Testis (tissue), 3 donors: ENCODE data around the gene INCENP. TPM values are rescaled to one million over a fixed set of nuclear protein-coding genes. Genes with fewer than 3 reads are reported as not detected.
"Not testable (repeated sequence)": the region's sequence is repeated elsewhere in the genome, so short reads cannot be mapped to it uniquely, and the experiment has no call there.

Experiments used
- DNase-seq: peaks from one replicate; pipeline ENCODE4 v3.0.0-alpha.2; 2019
- H3K27ac ChIP-seq, 2 donors: fragments of 200-600 bp; sonication (generic); one replicate each; pipeline ENCODE4 v1.5.1; 2019
- H3K27me3 ChIP-seq: fragments of 200-600 bp; sonication (generic); one replicate; pipeline ENCODE4 v1.5.1; 2019
- H3K36me3 ChIP-seq: fragments of 200-600 bp; sonication (generic); one replicate; pipeline ENCODE4 v1.5.1; 2017; ENCODE audit warnings: low read depth; ENCODE audit errors: missing control alignments
- H3K4me1 ChIP-seq: fragments of 200-600 bp; sonication (generic); one replicate; pipeline ENCODE4 v1.5.1; 2019
- H3K4me3 ChIP-seq, 2 donors: fragments of 200-600 bp; sonication (generic); one replicate each; pipeline ENCODE4 v1.5.1; 2017 to 2019
- H3K9me3 ChIP-seq: fragments of 200-600 bp; sonication (generic); one replicate; pipeline ENCODE4 v1.5.1; 2017
- CTCF ChIP-seq, 3 experiments: fragments of 450-650 bp in 2 of 3; fragments of 200-600 bp in 1 of 3; sonication (generic) in 1 of 3; IDR thresholded peaks; one replicate each; pipeline ENCODE4 v1.5.1; 2016 to 2019; ENCODE audit warnings: antibody characterized with exemption in 3 of 3, mild to moderate bottlenecking in 2 of 3, moderate library complexity in 1 of 3
- POLR2A ChIP-seq: fragments of 450-650 bp; IDR thresholded peaks from one replicate; pipeline ENCODE4 v1.6.1; 2017; ENCODE audit warnings: antibody characterized with exemption, mild to moderate bottlenecking, moderate library complexity
- WGBS, 2 donors: methylation state at CpG; one replicate each; pipeline ENCODE4 v1.1.5; 2018; 5-methylcytosine and 5-hydroxymethylcytosine counted together
- intact Hi-C: fragments of 100-400 bp; cut with DNase I; formaldehyde crosslinking; loops from one replicate; pipeline ENCODE4 v1.15.1; 2023; ENCODE audit warnings: low total_unique reads
- polyA plus RNA-seq: library from polyadenylated mRNA; stranded (reverse); fragments of 350-450 nt; fragmentation: Illumina TruSeq; extraction: RNeasy Lipid Tissue Mini Kit (QIAGEN cat#74804); gene quantifications from one replicate; pipeline ENCODE4 v1.2.3, GENCODE V29; 2014; ENCODE audit warnings: low read depth, low replicate concordance; ENCODE audit not compliant: insufficient read depth
- total RNA-seq, 2 donors: library from RNA; depleted of rRNA; stranded (reverse); fragments of >200 nt; gene quantifications; one replicate each; pipeline ENCODE4 v1.2.3, GENCODE V29; 2016

Gene INCENP
- total and polyA plus RNA-seq, 3 donors from 2014 or later, result 25.0 to 46.6 (median 42.0) TPM

GRCh38 chr11:62195945-62196344 lies 72.1 kb downstream of the INCENP start:
- Histone ChIP-seq H3K4me3 (no peak overlapping the region), H3K4me1 (no peaks in the 10 kb centered on the region), H3K9me3 (no peaks in the 10 kb centered on the region), H3K27ac (no peak overlapping the region), H3K27me3 (no peaks in the 10 kb centered on the region), H3K36me3 (no peaks in the 10 kb centered on the region)
- TF ChIP-seq POLR2A (no peak), CTCF (IDR thresholded peaks at IDR 0.05) (no peak)
- intact Hi-C loops, result no loop called here
- no peak for DNase-seq
- WGBS, 2 donors, result 59 to 76% methylated on average over 7 of the region's 7 CpGs

GRCh38 chr11:62197400-62197799 lies 73.6 kb downstream of the INCENP start:
- H3K9me3 ChIP-seq, H3K4me1 ChIP-seq, H3K27ac ChIP-seq, H3K36me3 ChIP-seq, DNase-seq, H3K4me3 ChIP-seq, intact Hi-C loops, H3K27me3 ChIP-seq: not testable (repeated sequence)
- 87 to 96% methylated on average over 2 of the region's 2 CpGs for WGBS, 2 donors

- no peak overlapping the region for H3K27ac ChIP-seq
- no peaks in the 10 kb centered on the region for H3K36me3 ChIP-seq
- no peaks in the 10 kb centered on the region for H3K9me3 ChIP-seq
- no peak for DNase-seq
- intact Hi-C loops, result no loop called here
- TF ChIP-seq CTCF (IDR thresholded peaks at IDR 0.05) (no peak), POLR2A (no peak)
- H3K4me3 ChIP-seq, result no peak overlapping the region
- no peaks in the 10 kb centered on the region for H3K27me3 ChIP-seq
- H3K4me1 ChIP-seq, result no peaks in the 10 kb centered on the region
- 61 to 91% methylated on average over 2 of the region's 2 CpGs for WGBS, 2 donors
Observed at GRCh38 chr11:62201376-62201775, 77.6 kb downstream of the INCENP start.

Other genes starting within 250 kb of the INCENP start
- gene FADS3, start 232.5 kb upstream of the INCENP start, total RNA-seq, result 10 to 100 TPM; 50.6 to 88.5 TPM
- gene FADS3, start 232.5 kb upstream of the INCENP start, polyA plus RNA-seq, result 20.5 TPM
- gene RAB3IL1, start 206.4 kb upstream of the INCENP start, total RNA-seq, result 10 to 100 TPM; 57.7 to 65.8 TPM
- 88.2 TPM for gene RAB3IL1, start 206.4 kb upstream of the INCENP start, polyA plus RNA-seq
- gene BEST1, start 173.7 kb upstream of the INCENP start, total RNA-seq, result 10 to 100 TPM; 21.0 to 33.4 TPM
- gene BEST1, start 173.7 kb upstream of the INCENP start, polyA plus RNA-seq, result 9.2 TPM
- gene FTH1, start 156.4 kb upstream of the INCENP start, total RNA-seq, result 1,000 to 10,000 TPM; 1,162 to 1,419 TPM
- gene FTH1, start 156.4 kb upstream of the INCENP start, polyA plus RNA-seq, result 2,237 TPM
- gene SCGB1D1, start 66.2 kb downstream of the INCENP start, total RNA-seq, result not detected
- gene SCGB1D1, start 66.2 kb downstream of the INCENP start, polyA plus RNA-seq, result not detected
- gene SCGB2A1, start 84.7 kb downstream of the INCENP start, total RNA-seq, result not detected
- 10.3 TPM for gene SCGB2A1, start 84.7 kb downstream of the INCENP start, polyA plus RNA-seq
- not detected for gene SCGB1D2, start 118.2 kb downstream of the INCENP start, total RNA-seq
- gene SCGB1D2, start 118.2 kb downstream of the INCENP start, polyA plus RNA-seq, result 2.8 TPM
- gene SCGB2A2, start 146.1 kb downstream of the INCENP start, total RNA-seq, result not detected
- gene SCGB2A2, start 146.1 kb downstream of the INCENP start, polyA plus RNA-seq, result 0.86 TPM
- gene SCGB1D4, start 175.1 kb downstream of the INCENP start, total RNA-seq, result 1 to 10 TPM in 1 of 2 donors, not detected in 1; 1.4 TPM
- 48.9 TPM for gene SCGB1D4, start 175.1 kb downstream of the INCENP start, polyA plus RNA-seq
- gene ASRGL1, start 213.4 kb downstream of the INCENP start, total RNA-seq, result 100 to 1,000 TPM; 101 to 119 TPM
- gene ASRGL1, start 213.4 kb downstream of the INCENP start, polyA plus RNA-seq, result 295 TPM